Liver (tissue), 9 donors: ENCODE data around the gene SIGLECL1. TPM values are rescaled to one million over a fixed set of nuclear protein-coding genes. Genes with fewer than 3 reads are reported as not detected.

Source experiments
- DNase-seq: peaks from one replicate; pipeline ENCODE4 v3.0.0-alpha.2; 2017; ENCODE audit warnings: low spot score
- H3K27ac ChIP-seq, 2 donors: one replicate each; pipeline ENCODE4 v1.7.0; 2013; ENCODE audit warnings: inconsistent platforms in 2 of 2, low read length in 2 of 2, control low read depth in 1 of 2, low read depth in 1 of 2, mild to moderate bottlenecking in 1 of 2
- H3K27me3 ChIP-seq, 4 donors: one replicate each; pipeline versions ENCODE4 v1.6.1 to v1.7.0; 2013; ENCODE audit warnings: low read length in 3 of 4, inconsistent platforms in 1 of 4, mild to moderate bottlenecking in 1 of 4, moderate library complexity in 1 of 4; ENCODE audit not compliant: control insufficient read depth in 4 of 4, insufficient read depth in 4 of 4
- H3K36me3 ChIP-seq, 4 donors: one replicate each; pipeline versions ENCODE4 v1.6.1 to v1.7.0; 2013; ENCODE audit warnings: low read length in 3 of 4, mild to moderate bottlenecking in 3 of 4, low read depth in 1 of 4, moderate library complexity in 1 of 4; ENCODE audit not compliant: control insufficient read depth in 4 of 4, insufficient read depth in 3 of 4
- H3K4me1 ChIP-seq, 4 donors: one replicate each; pipeline versions ENCODE4 v1.6.1 to v1.7.0; 2013; ENCODE audit warnings: low read length in 3 of 4, mild to moderate bottlenecking in 3 of 4, moderate library complexity in 1 of 4; ENCODE audit not compliant: control insufficient read depth in 4 of 4, insufficient read depth in 4 of 4
- H3K4me3 ChIP-seq, 3 donors: one replicate each; pipeline versions ENCODE4 v1.6.1 to v1.7.0; 2013; ENCODE audit warnings: low read length in 3 of 3, control low read depth in 1 of 3, low read depth in 1 of 3, mild to moderate bottlenecking in 1 of 3
- H3K9ac ChIP-seq, 2 donors: one replicate each; pipeline ENCODE4 v1.7.0; 2013; ENCODE audit warnings: low read length in 2 of 2, mild to moderate bottlenecking in 2 of 2, moderate library complexity in 2 of 2, control low read depth in 1 of 2, low read depth in 1 of 2
- H3K9me3 ChIP-seq, 4 donors: one replicate each; pipeline versions ENCODE4 v1.6.1 to v1.7.0; 2013; ENCODE audit warnings: low read length in 3 of 4; ENCODE audit not compliant: control insufficient read depth in 4 of 4
- EGR1 ChIP-seq, 2 donors: IDR thresholded peaks; 2 replicates each; pipeline ENCODE4 v1.6.1; 2016 to 2018; ENCODE audit warnings: antibody characterized with exemption in 2 of 2, low read depth in 2 of 2
- FOXA2 ChIP-seq: IDR thresholded peaks from 2 replicates; pipeline ENCODE4 v1.6.1; 2016; ENCODE audit warnings: antibody characterized with exemption
- GABPA ChIP-seq, 2 donors: IDR thresholded peaks in 1 of 2; conservative IDR thresholded peaks in 1 of 2; 2 replicates each; pipeline ENCODE4 v1.6.1; 2016; ENCODE audit warnings: antibody characterized with exemption in 2 of 2, mild to moderate bottlenecking in 1 of 2, moderate library complexity in 1 of 2
- HNF4A ChIP-seq, 2 donors: conservative IDR thresholded peaks; 2 replicates each; pipeline ENCODE4 v1.6.1; 2016; ENCODE audit warnings: antibody characterized with exemption in 2 of 2, mild to moderate bottlenecking in 2 of 2
- HNF4G ChIP-seq: IDR thresholded peaks from 2 replicates; pipeline ENCODE4 v1.6.1; 2016; ENCODE audit warnings: antibody characterized with exemption
- NR2F2 ChIP-seq: IDR thresholded peaks from 2 replicates; pipeline ENCODE4 v1.6.1; 2016; ENCODE audit warnings: antibody characterized with exemption
- RAD21 ChIP-seq, 2 donors: IDR thresholded peaks; 2 replicates each; pipeline ENCODE4 v1.6.1; 2016; ENCODE audit warnings: antibody characterized with exemption in 2 of 2, mild to moderate bottlenecking in 2 of 2
- SP1 ChIP-seq: IDR thresholded peaks from 2 replicates; pipeline ENCODE4 v1.6.1; 2018; ENCODE audit warnings: antibody characterized with exemption, mild to moderate bottlenecking
- TAF1 ChIP-seq: conservative IDR thresholded peaks from 2 replicates; pipeline ENCODE4 v1.6.1; 2016; ENCODE audit warnings: antibody characterized with exemption, mild to moderate bottlenecking
- YY1 ChIP-seq: IDR thresholded peaks from 2 replicates; pipeline ENCODE4 v1.6.1; 2016; ENCODE audit warnings: antibody characterized with exemption, mild to moderate bottlenecking
- WGBS: extraction: QIAGEN DNeasy Blood & Tissue Kit; methylation state at CpG from one replicate; pipeline ENCODE4 v1.1.7; 2013; 5-methylcytosine and 5-hydroxymethylcytosine counted together
- polyA plus RNA-seq, 2 donors: library from polyadenylated mRNA; stranded (reverse) in 1 of 2; unstranded in 1 of 2; fragments of 200-250 nt in 1 of 2; fragments of >200 nt in 1 of 2; fragmentation: Nextera tagmentation in 1 of 2; extraction: Ambion mirVana in 1 of 2; gene quantifications; one replicate each; pipeline versions ENCODE4 v1.2.1 to v1.2.3, GENCODE V29; 2013 to 2015
- total RNA-seq, 2 donors: library from RNA; depleted of rRNA; stranded (reverse); fragments of >200 nt; gene quantifications; one replicate each; pipeline ENCODE4 v1.2.3, GENCODE V29; 2014
- TF ChIP-seq, protein P1 (sequence below): IDR thresholded peaks from 2 replicates; pipeline ENCODE4 v1.6.1; 2016; ENCODE audit warnings: antibody characterized with exemption, mild to moderate bottlenecking
- TF ChIP-seq, protein P2 (sequence below): IDR thresholded peaks from 2 replicates; pipeline ENCODE4 v1.6.1; 2016; ENCODE audit warnings: antibody characterized with exemption
- TF ChIP-seq, protein P3 (sequence below): IDR thresholded peaks from 2 replicates; pipeline ENCODE4 v1.6.1; 2016; ENCODE audit warnings: antibody characterized with exemption
- TF ChIP-seq, protein P4 (sequence below): fragments of 150-350 bp; IDR thresholded peaks from 2 replicates; pipeline ENCODE4 v1.5.1; 2017; ENCODE audit warnings: improper control_type of control experiment, low read depth, low read length; ENCODE audit not compliant: missing input control
- TF ChIP-seq, protein P5 (sequence below): IDR thresholded peaks from 2 replicates; pipeline ENCODE4 v1.6.1; 2016; ENCODE audit warnings: antibody characterized with exemption
- donor health status: healthy.
- donor health status: healthy.
- donor health status: healthy.
- donor health status: healthy.
- donor health status: healthy.

SIGLECL1 gene
- total and polyA plus RNA-seq, 4 donors, result 0.05 TPM; not detected in 3

DNA sequence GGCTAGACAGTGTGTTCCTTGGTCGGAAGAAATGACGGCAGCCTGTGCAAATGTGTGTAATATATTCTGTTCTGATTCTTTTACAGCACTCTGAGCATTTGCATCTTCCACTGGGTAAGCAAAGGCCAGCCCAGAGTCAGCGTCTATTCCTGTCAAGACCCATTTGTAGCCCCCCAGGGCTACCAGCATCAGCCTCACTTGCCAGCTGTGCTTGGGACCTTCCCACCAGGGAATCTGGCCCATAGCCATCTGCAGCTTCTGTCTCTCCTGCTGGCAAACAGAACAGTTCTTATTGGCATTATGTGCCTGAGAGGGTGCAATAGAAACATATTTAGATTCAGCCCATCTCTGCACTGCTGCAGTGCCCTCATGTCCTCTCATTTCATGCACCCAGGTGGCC lies 54.6 kb downstream of the SIGLECL1 start (continued):
- TF ChIP-seq, protein P1, sequence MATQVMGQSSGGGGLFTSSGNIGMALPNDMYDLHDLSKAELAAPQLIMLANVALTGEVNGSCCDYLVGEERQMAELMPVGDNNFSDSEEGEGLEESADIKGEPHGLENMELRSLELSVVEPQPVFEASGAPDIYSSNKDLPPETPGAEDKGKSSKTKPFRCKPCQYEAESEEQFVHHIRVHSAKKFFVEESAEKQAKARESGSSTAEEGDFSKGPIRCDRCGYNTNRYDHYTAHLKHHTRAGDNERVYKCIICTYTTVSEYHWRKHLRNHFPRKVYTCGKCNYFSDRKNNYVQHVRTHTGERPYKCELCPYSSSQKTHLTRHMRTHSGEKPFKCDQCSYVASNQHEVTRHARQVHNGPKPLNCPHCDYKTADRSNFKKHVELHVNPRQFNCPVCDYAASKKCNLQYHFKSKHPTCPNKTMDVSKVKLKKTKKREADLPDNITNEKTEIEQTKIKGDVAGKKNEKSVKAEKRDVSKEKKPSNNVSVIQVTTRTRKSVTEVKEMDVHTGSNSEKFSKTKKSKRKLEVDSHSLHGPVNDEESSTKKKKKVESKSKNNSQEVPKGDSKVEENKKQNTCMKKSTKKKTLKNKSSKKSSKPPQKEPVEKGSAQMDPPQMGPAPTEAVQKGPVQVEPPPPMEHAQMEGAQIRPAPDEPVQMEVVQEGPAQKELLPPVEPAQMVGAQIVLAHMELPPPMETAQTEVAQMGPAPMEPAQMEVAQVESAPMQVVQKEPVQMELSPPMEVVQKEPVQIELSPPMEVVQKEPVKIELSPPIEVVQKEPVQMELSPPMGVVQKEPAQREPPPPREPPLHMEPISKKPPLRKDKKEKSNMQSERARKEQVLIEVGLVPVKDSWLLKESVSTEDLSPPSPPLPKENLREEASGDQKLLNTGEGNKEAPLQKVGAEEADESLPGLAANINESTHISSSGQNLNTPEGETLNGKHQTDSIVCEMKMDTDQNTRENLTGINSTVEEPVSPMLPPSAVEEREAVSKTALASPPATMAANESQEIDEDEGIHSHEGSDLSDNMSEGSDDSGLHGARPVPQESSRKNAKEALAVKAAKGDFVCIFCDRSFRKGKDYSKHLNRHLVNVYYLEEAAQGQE, result no peak
- TF ChIP-seq YY1, result no peak

DNA sequence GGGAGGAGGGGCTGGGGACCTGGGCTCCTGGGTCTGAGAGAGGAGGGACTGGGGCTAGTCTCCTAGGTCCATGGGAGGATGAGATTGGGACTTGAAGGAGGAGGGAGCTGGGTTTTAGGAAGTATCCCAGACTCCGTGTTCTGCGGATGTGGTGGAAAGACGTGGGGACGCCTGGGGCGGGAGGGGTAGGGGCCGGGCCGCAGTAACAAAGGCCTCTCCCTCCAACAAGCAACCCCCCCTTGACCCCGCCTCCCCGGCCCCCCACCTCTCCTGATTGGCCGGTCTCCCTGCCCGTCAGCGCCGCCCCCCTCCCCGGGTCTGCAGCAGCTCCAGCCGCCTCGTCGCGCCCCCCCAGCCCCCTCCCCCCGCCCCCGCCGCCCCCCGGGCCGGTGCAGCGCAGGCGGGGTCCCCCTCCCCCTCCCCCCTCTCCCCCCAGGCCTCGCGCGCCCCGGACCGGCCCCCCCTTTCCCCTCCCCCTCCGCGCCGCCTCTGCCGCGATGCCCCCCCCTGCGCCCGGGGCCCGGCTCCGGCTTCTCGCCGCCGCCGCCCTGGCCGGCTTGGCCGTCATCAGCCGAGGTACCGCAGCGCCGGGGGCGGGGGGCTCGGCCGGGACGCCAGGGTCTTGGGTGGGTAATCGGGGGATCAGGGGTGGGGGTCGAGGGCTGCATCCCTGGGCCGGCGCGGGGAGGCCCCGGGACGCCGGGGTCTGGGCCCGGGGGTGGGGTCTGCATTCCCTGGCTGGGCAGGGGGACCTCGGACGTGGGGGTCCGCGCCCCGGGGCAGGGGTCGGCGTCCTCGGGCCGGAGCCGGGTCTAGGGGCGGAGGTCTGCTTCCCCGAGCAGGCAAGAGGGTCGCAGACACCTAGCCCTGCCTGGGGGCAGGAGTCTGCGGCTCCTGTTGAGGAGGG lies 60.7 kb downstream of the SIGLECL1 start, which contains the start of gene IGLON5:
TSS of gene IGLON5 (plus strand) at position 294 of the 907 bp plus-strand sequence. CDS start at position 498, 204 bp downstream.
- no peak for DNase-seq

More for the DNA sequence above, 60.7 kb downstream of the SIGLECL1 start, which contains the start of gene IGLON5:
- Histone ChIP-seq H3K9ac (no peak within 1 kb of the TSS), H3K27me3 (peaks cover 0 to under 1% (median 0%) of the 10 kb centered on the region in 4 donors), H3K4me1 (peaks cover 0 to 2% (median 0%) of the 10 kb centered on the region in 4 donors), H3K27ac (no peak within 1 kb of the TSS), H3K9me3 (peaks cover 1 to 8% (median 6%) of the 10 kb centered on the region in 4 donors), H3K36me3 (no peaks in the 10 kb centered on the region), H3K4me3 (no peak within 1 kb of the TSS)
- TF ChIP-seq HNF4A (conservative IDR thresholded peaks at IDR 0.05), result no peak
- no peak for TF ChIP-seq EGR1 (IDR thresholded peaks at IDR 0.05; ENCODE audit: low read depth in 2 of 2)
- no peak for TF ChIP-seq HNF4G
- TF ChIP-seq, protein P1, result no peak
- TF ChIP-seq RAD21 (IDR thresholded peaks at IDR 0.05), result no peak
- TF ChIP-seq GABPA (IDR thresholded peaks at IDR 0.05 in 1 of 2, conservative IDR thresholded peaks at IDR 0.05 in 1 of 2), result no peak
- no peak for TF ChIP-seq YY1
- TF ChIP-seq FOXA2, result no peak
- no peak for TF ChIP-seq TAF1
- TF ChIP-seq, protein P2, sequence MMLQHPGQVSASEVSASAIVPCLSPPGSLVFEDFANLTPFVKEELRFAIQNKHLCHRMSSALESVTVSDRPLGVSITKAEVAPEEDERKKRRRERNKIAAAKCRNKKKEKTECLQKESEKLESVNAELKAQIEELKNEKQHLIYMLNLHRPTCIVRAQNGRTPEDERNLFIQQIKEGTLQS, result no peak
- TF ChIP-seq, protein P3, sequence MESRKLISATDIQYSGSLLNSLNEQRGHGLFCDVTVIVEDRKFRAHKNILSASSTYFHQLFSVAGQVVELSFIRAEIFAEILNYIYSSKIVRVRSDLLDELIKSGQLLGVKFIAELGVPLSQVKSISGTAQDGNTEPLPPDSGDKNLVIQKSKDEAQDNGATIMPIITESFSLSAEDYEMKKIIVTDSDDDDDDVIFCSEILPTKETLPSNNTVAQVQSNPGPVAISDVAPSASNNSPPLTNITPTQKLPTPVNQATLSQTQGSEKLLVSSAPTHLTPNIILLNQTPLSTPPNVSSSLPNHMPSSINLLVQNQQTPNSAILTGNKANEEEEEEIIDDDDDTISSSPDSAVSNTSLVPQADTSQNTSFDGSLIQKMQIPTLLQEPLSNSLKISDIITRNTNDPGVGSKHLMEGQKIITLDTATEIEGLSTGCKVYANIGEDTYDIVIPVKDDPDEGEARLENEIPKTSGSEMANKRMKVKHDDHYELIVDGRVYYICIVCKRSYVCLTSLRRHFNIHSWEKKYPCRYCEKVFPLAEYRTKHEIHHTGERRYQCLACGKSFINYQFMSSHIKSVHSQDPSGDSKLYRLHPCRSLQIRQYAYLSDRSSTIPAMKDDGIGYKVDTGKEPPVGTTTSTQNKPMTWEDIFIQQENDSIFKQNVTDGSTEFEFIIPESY, result no peak
- TF ChIP-seq, protein P4, sequence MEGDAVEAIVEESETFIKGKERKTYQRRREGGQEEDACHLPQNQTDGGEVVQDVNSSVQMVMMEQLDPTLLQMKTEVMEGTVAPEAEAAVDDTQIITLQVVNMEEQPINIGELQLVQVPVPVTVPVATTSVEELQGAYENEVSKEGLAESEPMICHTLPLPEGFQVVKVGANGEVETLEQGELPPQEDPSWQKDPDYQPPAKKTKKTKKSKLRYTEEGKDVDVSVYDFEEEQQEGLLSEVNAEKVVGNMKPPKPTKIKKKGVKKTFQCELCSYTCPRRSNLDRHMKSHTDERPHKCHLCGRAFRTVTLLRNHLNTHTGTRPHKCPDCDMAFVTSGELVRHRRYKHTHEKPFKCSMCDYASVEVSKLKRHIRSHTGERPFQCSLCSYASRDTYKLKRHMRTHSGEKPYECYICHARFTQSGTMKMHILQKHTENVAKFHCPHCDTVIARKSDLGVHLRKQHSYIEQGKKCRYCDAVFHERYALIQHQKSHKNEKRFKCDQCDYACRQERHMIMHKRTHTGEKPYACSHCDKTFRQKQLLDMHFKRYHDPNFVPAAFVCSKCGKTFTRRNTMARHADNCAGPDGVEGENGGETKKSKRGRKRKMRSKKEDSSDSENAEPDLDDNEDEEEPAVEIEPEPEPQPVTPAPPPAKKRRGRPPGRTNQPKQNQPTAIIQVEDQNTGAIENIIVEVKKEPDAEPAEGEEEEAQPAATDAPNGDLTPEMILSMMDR, result no peak
- TF ChIP-seq SP1, result no peak
- TF ChIP-seq, protein P5, sequence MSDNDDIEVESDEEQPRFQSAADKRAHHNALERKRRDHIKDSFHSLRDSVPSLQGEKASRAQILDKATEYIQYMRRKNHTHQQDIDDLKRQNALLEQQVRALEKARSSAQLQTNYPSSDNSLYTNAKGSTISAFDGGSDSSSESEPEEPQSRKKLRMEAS, result no peak
- no peak for TF ChIP-seq NR2F2
- 3% methylated on average over 74 of the region's 76 CpGs for whole genome bisulfite sequencing
